ENCODE data around the gene GUCY2F.

DNA sequence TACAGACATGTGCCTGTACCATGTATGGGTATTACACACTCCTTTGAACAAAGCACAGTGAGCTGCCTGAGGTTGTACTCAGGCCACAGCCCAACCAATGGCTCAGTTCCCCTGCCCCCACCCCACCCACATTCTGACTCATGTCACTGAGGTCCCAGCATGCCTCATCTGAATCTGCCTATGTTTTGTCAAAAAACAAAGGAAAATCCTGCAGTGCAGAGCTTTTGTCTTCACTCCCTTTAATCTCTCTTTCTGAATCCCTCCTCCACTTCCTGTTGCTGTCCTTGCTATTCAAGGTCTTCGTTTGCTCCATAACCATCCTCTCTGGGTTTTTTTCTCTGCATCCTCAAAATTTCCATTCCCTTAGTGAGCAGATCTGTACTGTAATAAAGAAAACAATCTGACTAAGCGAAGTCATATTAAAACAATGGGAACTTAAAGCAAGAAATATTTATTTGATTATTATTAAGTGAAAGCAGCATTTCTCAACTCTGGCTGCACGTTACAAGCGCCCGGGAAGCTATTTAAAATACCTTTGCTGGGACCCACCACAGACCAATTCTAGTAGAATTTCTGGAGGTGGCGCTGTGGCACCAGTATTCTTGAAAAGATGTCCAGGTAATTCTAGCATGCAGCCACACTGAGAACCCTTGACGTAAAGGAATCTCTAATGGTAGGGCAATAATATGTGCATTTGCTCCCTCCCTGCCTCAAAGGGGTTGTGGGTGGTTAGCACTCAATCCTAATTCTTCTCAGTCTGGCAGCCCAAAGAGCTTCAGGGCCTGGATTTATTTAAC lies 8.7 kb downstream of the GUCY2F start:
- TF ChIP-seq CTCF (optimal IDR thresholded peaks at IDR 0.05 in 1 of 3, IDR thresholded peaks at IDR 0.05 in 1 of 3, conservative IDR thresholded peaks at IDR 0.05 in 1 of 3; ENCODE audit: extremely low read depth in 1 of 3, insufficient read depth in 2 of 3, low read length in 3 of 3) = no peak
- TF ChIP-seq EZH2 (IDR thresholded peaks at IDR 0.05; ENCODE audit: low read length) = no peak

Data from keratinocyte (primary cell).